Measurements from ENCODE around the gene ASB15.

The ASB15 gene

GRCh38 chr7:123583821-123584220, 17.8 kb upstream of the ASB15 start:
- no peak overlapping the region for H3K27ac ChIP-seq
- H3K36me3 ChIP-seq: no peaks in the 10 kb centered on the region
- H3K4me3 ChIP-seq: no peak overlapping the region
- H3K9ac ChIP-seq: no peak overlapping the region
- no peak for TF ChIP-seq Cebpa-rat (IDR thresholded peaks at IDR 0.05)
- H3K4me1 ChIP-seq: no peaks in the 10 kb centered on the region
- H3K9me3 ChIP-seq: no peaks in the 10 kb centered on the region
- no peaks in the 10 kb centered on the region for H4K20me1 ChIP-seq
- H3K4me2 ChIP-seq: no peak overlapping the region
- H3K27me3 ChIP-seq: no peaks in the 10 kb centered on the region

DNA sequence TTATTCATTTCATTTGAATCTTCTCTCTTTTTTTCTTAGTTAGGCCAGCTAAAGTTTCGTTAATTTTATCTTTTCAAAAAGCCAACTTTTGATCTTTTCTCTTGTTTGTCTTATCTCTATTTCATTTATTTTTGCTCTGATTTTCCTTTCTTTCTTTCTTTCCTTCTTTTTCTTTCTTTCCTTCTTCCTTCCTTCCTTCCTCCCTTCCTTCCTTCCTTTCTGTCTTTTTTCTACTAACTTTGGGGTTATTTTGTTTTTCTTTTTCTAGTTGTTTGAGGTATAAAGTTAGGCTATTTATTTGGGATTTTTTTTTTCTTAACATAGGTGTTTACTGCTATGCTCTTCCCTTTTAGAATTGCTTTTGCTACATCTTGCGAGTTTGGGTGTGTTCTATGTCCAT, 13.2 kb upstream of the ASB15 start:
- H3K9ac ChIP-seq: no peak overlapping the region
- H3K4me2 ChIP-seq: no peak overlapping the region
- H3K27ac ChIP-seq: no peak overlapping the region
- no peak for TF ChIP-seq Cebpa-rat (IDR thresholded peaks at IDR 0.05)
- H3K4me1 ChIP-seq: no peaks in the 10 kb centered on the region
- H3K36me3 ChIP-seq: no peaks in the 10 kb centered on the region
- no peaks in the 10 kb centered on the region for H4K20me1 ChIP-seq
- H3K27me3 ChIP-seq: no peaks in the 10 kb centered on the region
- no peaks in the 10 kb centered on the region for H3K9me3 ChIP-seq
- no peak overlapping the region for H3K4me3 ChIP-seq

GRCh38 chr7:123594813-123595241, 6.8 kb upstream of the ASB15 start:
- Histone ChIP-seq H3K27ac (no peak overlapping the region), H3K27me3 (no peaks in the 10 kb centered on the region), H4K20me1 (no peaks in the 10 kb centered on the region), H3K9ac (no peak overlapping the region), H3K4me3 (no peak overlapping the region), H3K4me2 (no peak overlapping the region), H3K36me3 (no peaks in the 10 kb centered on the region), H3K4me1 (no peaks in the 10 kb centered on the region), H3K9me3 (no peaks in the 10 kb centered on the region)
- no peak for TF ChIP-seq Cebpa-rat (IDR thresholded peaks at IDR 0.05)

GRCh38 chr7:123598657-123599056, 3.0 kb upstream of the ASB15 start:
- no peaks in the 10 kb centered on the region for H3K4me1 ChIP-seq
- no peaks in the 10 kb centered on the region for H3K9me3 ChIP-seq
- no peak for TF ChIP-seq Cebpa-rat (IDR thresholded peaks at IDR 0.05)
- no peak overlapping the region for H3K4me2 ChIP-seq
- no peak overlapping the region for H3K4me3 ChIP-seq
- H3K27me3 ChIP-seq: no peaks in the 10 kb centered on the region
- no peaks in the 10 kb centered on the region for H3K36me3 ChIP-seq
- H3K27ac ChIP-seq: no peak overlapping the region
- no peak overlapping the region for H3K9ac ChIP-seq
- no peaks in the 10 kb centered on the region for H4K20me1 ChIP-seq

DNA sequence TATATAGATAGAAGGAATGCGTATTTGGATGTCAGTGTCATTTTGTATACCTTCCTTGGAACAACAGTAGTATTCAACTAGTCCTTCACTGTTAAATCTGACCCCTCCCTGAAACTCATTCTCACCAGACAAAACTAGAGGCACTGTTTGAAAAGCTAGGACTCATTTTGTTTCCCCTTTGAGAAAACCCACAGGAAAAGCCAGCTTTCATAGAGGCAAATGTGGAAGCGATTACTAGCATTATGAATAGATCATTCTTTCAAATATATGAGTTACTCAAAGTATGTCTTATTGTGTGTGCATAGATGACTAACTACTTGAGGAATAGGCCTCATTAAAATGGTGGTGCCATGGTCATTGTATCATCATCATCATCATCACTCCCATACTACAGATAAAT, 1.9 kb upstream of the ASB15 start:
- Histone ChIP-seq H3K9me3 (no peaks in the 10 kb centered on the region), H3K36me3 (no peaks in the 10 kb centered on the region), H3K27ac (no peak overlapping the region), H4K20me1 (no peaks in the 10 kb centered on the region), H3K4me2 (no peak overlapping the region), H3K9ac (no peak overlapping the region), H3K27me3 (no peaks in the 10 kb centered on the region), H3K4me1 (no peaks in the 10 kb centered on the region), H3K4me3 (no peak overlapping the region)
- no peak for TF ChIP-seq Cebpa-rat (IDR thresholded peaks at IDR 0.05)

- H3K27me3 ChIP-seq: no peaks in the 10 kb centered on the region
- H3K36me3 ChIP-seq: no peaks in the 10 kb centered on the region
- no peaks in the 10 kb centered on the region for H3K9me3 ChIP-seq
- H4K20me1 ChIP-seq: no peaks in the 10 kb centered on the region
- no peak for TF ChIP-seq Cebpa-rat (IDR thresholded peaks at IDR 0.05)
- no peak overlapping the region for H3K4me3 ChIP-seq
- no peak overlapping the region for H3K27ac ChIP-seq
- H3K4me1 ChIP-seq: no peaks in the 10 kb centered on the region
- H3K9ac ChIP-seq: no peak overlapping the region
- H3K4me2 ChIP-seq: no peak overlapping the region
Observed at GRCh38 chr7:123600876-123601275, 745 bp upstream of the ASB15 start.

- no peaks in the 10 kb centered on the region for H3K4me1 ChIP-seq
- H3K4me3 ChIP-seq: no peak overlapping the region
- H3K36me3 ChIP-seq: no peaks in the 10 kb centered on the region
- H4K20me1 ChIP-seq: no peaks in the 10 kb centered on the region
- H3K9ac ChIP-seq: no peak overlapping the region
- TF ChIP-seq Cebpa-rat (IDR thresholded peaks at IDR 0.05): no peak
- H3K27me3 ChIP-seq: no peaks in the 10 kb centered on the region
- no peak overlapping the region for H3K4me2 ChIP-seq
- H3K27ac ChIP-seq: no peak overlapping the region
- H3K9me3 ChIP-seq: no peaks in the 10 kb centered on the region
Observed at GRCh38 chr7:123602648-123603047, 1.0 kb downstream of the ASB15 start.

DNA sequence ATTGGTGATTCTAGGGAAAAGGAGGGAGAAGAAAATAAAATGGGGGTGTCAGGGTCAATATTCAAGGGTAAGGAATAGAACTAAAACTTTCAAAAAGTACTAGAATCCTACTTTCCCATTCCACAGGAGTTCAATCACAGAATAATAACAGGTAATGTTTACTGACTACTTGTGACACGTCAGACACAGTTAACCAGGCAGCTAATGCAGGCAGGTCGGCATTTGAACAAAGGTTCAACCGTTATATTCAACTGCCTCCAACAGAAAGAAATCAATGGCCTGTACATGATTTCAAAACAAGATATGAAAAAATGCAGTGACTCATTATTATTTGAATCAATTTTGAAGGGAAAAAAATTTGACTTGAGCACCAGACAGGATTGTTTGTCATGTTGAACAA, 3.1 kb downstream of the ASB15 start:
- H4K20me1 ChIP-seq: no peaks in the 10 kb centered on the region

GRCh38 chr7:123607423-123607975, 5.9 kb downstream of the ASB15 start:
- Histone ChIP-seq H3K9me3 (no peaks in the 10 kb centered on the region), H4K20me1 (no peaks in the 10 kb centered on the region), H3K27ac (no peak overlapping the region), H3K9ac (no peak overlapping the region), H3K4me3 (no peak overlapping the region), H3K36me3 (no peaks in the 10 kb centered on the region), H3K4me1 (no peaks in the 10 kb centered on the region), H3K27me3 (no peaks in the 10 kb centered on the region), H3K4me2 (no peak overlapping the region)
- no peak for TF ChIP-seq Cebpa-rat (IDR thresholded peaks at IDR 0.05)

More for the DNA sequence above, 3.1 kb downstream of the ASB15 start:
- Histone ChIP-seq H3K4me1 (no peaks in the 10 kb centered on the region), H3K9me3 (no peaks in the 10 kb centered on the region), H3K9ac (no peak overlapping the region), H3K4me3 (no peak overlapping the region), H3K27me3 (no peaks in the 10 kb centered on the region), H3K4me2 (no peak overlapping the region), H3K27ac (no peak overlapping the region), H3K36me3 (no peaks in the 10 kb centered on the region)
- TF ChIP-seq Cebpa-rat (IDR thresholded peaks at IDR 0.05): no peak

GRCh38 chr7:123608991-123609882, 7.6 kb downstream of the ASB15 start:
- no peak for TF ChIP-seq Cebpa-rat (IDR thresholded peaks at IDR 0.05)
- no peaks in the 10 kb centered on the region for H3K27me3 ChIP-seq
- H4K20me1 ChIP-seq: no peaks in the 10 kb centered on the region
- H3K36me3 ChIP-seq: no peaks in the 10 kb centered on the region
- H3K9ac ChIP-seq: no peak overlapping the region
- no peak overlapping the region for H3K27ac ChIP-seq
- no peaks in the 10 kb centered on the region for H3K9me3 ChIP-seq
- no peak overlapping the region for H3K4me3 ChIP-seq
- no peaks in the 10 kb centered on the region for H3K4me1 ChIP-seq
- H3K4me2 ChIP-seq: no peak overlapping the region
